ENCODE data around the gene ALKBH2.

DNA sequence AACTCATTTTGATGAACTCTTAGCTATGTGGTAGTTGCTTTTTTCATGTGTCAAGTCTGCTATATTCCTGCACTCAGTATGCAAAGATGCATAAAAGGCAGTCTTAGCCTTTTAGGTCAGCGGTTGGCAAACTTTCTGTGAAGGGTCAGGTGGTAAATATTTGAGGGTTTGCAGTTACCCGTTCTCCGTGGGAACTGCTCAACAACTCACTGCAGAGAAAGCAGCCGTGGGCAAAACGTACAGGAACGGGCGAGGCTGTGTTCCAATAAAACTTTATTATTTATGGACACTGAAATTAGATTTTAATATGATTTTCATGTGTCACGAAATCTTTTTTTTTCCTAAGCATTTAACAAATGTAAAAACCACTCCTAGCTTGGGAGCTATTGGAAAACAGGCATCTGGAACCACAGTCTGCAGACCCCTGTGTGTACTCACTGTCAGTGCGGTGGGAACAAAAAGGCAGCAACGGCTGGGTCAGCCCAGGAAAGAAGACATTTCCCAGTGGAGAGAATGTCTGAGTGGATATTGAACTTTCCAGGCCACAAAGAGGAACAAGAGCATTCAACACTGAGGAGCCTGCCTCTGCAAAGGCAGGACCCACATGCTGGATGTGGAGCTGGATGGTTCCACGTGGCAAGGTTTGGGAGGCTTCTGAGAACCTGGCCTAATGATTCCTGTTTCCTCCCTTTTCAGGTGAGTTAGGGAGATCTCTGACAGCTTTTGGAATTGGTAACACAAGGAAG lies 19.6 kb upstream of the ALKBH2 start:
- TF ChIP-seq EZH2 (IDR thresholded peaks at IDR 0.05; ENCODE audit: insufficient read depth, poor library complexity, severe bottlenecking), result no peak
- no peak for TF ChIP-seq EZH2phosphoT487 (IDR thresholded peaks at IDR 0.05; ENCODE audit: insufficient read depth, low read depth)
